Measurements from ENCODE around the gene GLP1R.

The GLP1R gene

DNA sequence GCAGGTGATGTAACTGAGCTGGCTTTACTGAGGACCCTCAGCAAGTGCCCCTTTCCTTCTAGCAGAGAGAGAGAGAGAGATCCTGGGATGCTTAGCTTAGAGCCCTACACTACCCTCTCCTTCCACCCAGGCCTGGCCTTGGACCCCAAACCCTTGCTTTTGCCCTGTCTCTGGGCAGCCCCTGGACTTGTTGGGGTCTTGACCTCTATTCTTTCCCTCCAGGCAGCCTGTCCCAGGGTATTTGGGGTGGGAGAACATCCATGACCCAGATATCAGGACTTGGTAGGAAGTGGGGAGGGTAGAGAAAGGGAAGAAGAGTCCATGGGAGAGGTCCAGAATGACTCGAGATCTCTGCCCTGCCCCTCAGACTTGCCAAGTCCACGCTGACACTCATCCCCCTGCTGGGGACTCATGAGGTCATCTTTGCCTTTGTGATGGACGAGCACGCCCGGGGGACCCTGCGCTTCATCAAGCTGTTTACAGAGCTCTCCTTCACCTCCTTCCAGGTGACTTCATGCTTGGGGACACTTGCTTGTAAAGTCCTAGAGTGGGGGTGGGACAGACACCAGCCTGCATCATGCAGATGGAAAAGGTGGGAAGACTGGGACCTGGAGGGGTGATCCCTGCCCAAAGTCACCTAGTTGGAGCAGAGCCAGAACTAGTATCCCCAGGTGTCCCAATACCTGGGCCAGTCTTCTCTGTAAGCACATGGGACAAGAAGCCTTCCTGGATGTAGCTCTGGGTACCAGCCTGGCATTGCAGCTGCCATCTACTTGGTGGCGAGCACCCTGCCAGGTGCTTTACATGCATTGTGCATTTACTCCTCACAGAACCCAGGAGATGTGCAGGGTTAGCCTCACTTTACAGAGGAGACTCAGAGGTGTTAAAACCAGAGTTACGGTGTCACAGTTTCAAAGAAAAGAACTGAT, 30.9 kb downstream of the GLP1R start:
- H3K9ac ChIP-seq (ENCODE audit: low read depth, low read length), result no peak overlapping the region
- H3K36me3 ChIP-seq (ENCODE audit: control insufficient read depth, insufficient read depth, low read length), result no peaks in the 10 kb centered on the region
- no peak overlapping the region for H3K27ac ChIP-seq (ENCODE audit: low read depth, low read length)
- no peak overlapping the region for H3K4me3 ChIP-seq (ENCODE audit: low read depth, low read length)
- H3K4me1 ChIP-seq (ENCODE audit: control insufficient read depth, insufficient read depth, low read length), result peaks cover 7% of the 10 kb centered on the region
- H3K9me3 ChIP-seq (ENCODE audit: control insufficient read depth, insufficient read depth, low read length), result no peaks in the 10 kb centered on the region
- no peaks in the 10 kb centered on the region for H3K27me3 ChIP-seq (ENCODE audit: control insufficient read depth, insufficient read depth, low read length)

DNA sequence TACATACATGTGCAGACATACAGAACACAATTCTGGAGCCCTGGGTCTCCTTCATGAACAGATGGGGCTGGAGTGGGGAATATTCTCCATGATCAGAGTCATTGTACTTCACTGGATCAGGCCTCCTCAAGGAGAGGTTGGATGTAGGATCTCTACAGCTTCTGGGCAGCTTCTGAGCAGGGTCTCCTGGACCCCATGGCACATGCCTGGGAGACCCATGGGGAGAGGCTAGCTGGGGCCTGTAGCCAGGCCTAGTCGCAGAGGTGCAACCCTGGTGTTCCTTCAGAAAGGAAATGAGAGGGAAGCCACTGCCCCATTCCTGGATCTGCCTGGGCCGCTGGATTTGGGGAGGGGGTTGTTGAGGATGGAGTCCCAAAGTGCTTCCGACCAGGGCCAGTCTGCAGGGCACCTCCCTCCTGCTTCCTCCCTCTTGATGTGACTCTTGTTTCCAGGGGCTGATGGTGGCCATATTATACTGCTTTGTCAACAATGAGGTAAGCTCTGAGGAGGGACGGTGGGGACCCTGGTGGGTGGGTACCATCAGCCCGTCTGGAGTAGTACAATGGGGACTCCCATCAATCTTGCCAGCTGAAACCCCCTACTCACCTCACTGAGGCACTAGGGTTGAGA, 31.8 kb downstream of the GLP1R start:
- no peaks in the 10 kb centered on the region for H3K9me3 ChIP-seq (ENCODE audit: control insufficient read depth, insufficient read depth, low read length)
- H3K9ac ChIP-seq (ENCODE audit: low read depth, low read length), result no peak overlapping the region
- no peaks in the 10 kb centered on the region for H3K36me3 ChIP-seq (ENCODE audit: control insufficient read depth, insufficient read depth, low read length)
- H3K27ac ChIP-seq (ENCODE audit: low read depth, low read length), result no peak overlapping the region
- H3K4me1 ChIP-seq (ENCODE audit: control insufficient read depth, insufficient read depth, low read length), result peaks cover 11% of the 10 kb centered on the region
- no peak overlapping the region for H3K4me3 ChIP-seq (ENCODE audit: low read depth, low read length)
- no peaks in the 10 kb centered on the region for H3K27me3 ChIP-seq (ENCODE audit: control insufficient read depth, insufficient read depth, low read length)

DNA sequence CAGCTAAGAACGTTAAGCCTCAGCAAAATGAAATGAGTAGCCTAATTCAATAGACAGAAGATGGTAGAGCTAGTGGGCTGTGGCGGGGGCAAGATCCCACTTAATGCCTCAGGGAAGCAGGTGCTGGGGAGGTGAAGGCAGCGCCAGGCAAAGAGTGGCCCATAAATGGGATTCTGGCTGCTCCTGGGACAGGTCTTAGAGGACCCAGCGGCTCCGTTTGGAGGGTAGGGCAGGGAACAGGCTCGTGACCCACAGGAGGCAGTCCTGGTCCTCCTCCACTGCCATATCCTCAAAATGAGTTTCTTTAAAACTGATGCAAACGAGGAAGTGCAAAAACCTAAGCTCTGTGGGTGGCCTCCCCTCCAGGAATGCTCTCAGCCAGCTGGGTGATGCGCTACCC, 33.7 kb downstream of the GLP1R start:
- Histone ChIP-seq H3K36me3 (ENCODE audit: control insufficient read depth, insufficient read depth, low read length) (no peaks in the 10 kb centered on the region), H3K27ac (ENCODE audit: low read depth, low read length) (no peak overlapping the region), H3K27me3 (ENCODE audit: control insufficient read depth, insufficient read depth, low read length) (no peaks in the 10 kb centered on the region), H3K9ac (ENCODE audit: low read depth, low read length) (no peak overlapping the region), H3K4me3 (ENCODE audit: low read depth, low read length) (no peak overlapping the region), H3K4me1 (ENCODE audit: control insufficient read depth, insufficient read depth, low read length) (peaks cover 13% of the 10 kb centered on the region), H3K9me3 (ENCODE audit: control insufficient read depth, insufficient read depth, low read length) (no peaks in the 10 kb centered on the region)

DNA sequence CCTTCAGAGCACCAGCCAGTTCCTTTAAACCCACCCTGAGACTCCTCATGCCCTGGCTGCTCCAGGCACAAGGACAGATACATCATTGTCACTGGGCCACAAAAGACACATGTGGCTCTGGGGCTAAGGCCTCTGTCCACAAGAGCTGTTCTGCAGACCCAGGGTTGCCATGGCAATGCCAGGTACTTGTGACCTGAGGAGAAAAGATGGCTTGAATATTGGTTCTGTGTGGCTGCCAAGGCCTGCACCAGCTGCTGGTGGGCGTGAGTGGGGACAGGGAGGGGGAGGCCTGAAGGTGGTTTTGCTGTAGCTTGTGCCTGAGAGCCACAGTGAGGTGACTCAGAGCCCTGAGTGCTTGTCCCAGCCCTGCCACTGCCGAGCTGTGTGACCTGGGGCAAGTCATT, 34.7 kb downstream of the GLP1R start:
- Histone ChIP-seq H3K4me1 (ENCODE audit: control insufficient read depth, insufficient read depth, low read length) (peaks cover 18% of the 10 kb centered on the region), H3K27ac (ENCODE audit: low read depth, low read length) (no peak overlapping the region), H3K4me3 (ENCODE audit: low read depth, low read length) (no peak overlapping the region), H3K36me3 (ENCODE audit: control insufficient read depth, insufficient read depth, low read length) (no peaks in the 10 kb centered on the region), H3K9ac (ENCODE audit: low read depth, low read length) (no peak overlapping the region), H3K27me3 (ENCODE audit: control insufficient read depth, insufficient read depth, low read length) (no peaks in the 10 kb centered on the region), H3K9me3 (ENCODE audit: control insufficient read depth, insufficient read depth, low read length) (no peaks in the 10 kb centered on the region)

DNA sequence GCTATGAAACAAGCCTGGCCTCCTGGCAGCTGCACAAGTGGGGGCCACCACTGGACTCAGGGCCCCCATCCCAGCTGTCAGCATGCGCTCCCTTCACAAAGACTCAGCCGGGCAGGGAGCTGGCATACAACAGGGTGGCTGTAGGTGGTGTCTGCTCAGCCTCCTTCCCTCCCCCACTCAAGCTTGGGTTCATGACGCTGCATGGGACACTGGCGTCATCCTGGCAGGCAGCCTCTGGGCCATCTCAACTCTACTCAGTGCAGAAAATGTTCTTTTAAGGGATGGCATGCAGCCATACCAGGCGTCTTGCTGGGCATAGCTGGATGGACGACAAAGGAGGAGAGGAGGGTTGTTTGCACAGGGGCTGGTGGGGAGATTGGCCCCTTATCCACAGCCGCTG, 35.9 kb downstream of the GLP1R start:
- Histone ChIP-seq H3K4me1 (ENCODE audit: control insufficient read depth, insufficient read depth, low read length) (peaks cover 30% of the 10 kb centered on the region), H3K27me3 (ENCODE audit: control insufficient read depth, insufficient read depth, low read length) (no peaks in the 10 kb centered on the region), H3K4me3 (ENCODE audit: low read depth, low read length) (no peak overlapping the region), H3K36me3 (ENCODE audit: control insufficient read depth, insufficient read depth, low read length) (no peaks in the 10 kb centered on the region), H3K9ac (ENCODE audit: low read depth, low read length) (no peak overlapping the region), H3K27ac (ENCODE audit: low read depth, low read length) (no peak overlapping the region), H3K9me3 (ENCODE audit: control insufficient read depth, insufficient read depth, low read length) (no peaks in the 10 kb centered on the region)

GRCh38 chr6:39085129-39085797, 36.7 kb downstream of the GLP1R start:
- H3K27me3 ChIP-seq (ENCODE audit: control insufficient read depth, insufficient read depth, low read length), result no peaks in the 10 kb centered on the region

GRCh38 chr6:39086294-39086693, 37.7 kb downstream of the GLP1R start:
- H3K9ac ChIP-seq (ENCODE audit: low read depth, low read length), result no peak overlapping the region
- H3K4me3 ChIP-seq (ENCODE audit: low read depth, low read length), result no peak overlapping the region
- no peaks in the 10 kb centered on the region for H3K27me3 ChIP-seq (ENCODE audit: control insufficient read depth, insufficient read depth, low read length)
- H3K36me3 ChIP-seq (ENCODE audit: control insufficient read depth, insufficient read depth, low read length), result no peaks in the 10 kb centered on the region
- H3K4me1 ChIP-seq (ENCODE audit: control insufficient read depth, insufficient read depth, low read length), result peaks cover 41% of the 10 kb centered on the region
- H3K27ac ChIP-seq (ENCODE audit: low read depth, low read length), result no peak overlapping the region
- no peaks in the 10 kb centered on the region for H3K9me3 ChIP-seq (ENCODE audit: control insufficient read depth, insufficient read depth, low read length)

More at GRCh38 chr6:39085129-39085797, 36.7 kb downstream of the GLP1R start:
- no peak overlapping the region for H3K27ac ChIP-seq (ENCODE audit: low read depth, low read length)
- H3K4me1 ChIP-seq (ENCODE audit: control insufficient read depth, insufficient read depth, low read length), result peaks cover 31% of the 10 kb centered on the region
- no peaks in the 10 kb centered on the region for H3K36me3 ChIP-seq (ENCODE audit: control insufficient read depth, insufficient read depth, low read length)
- H3K4me3 ChIP-seq (ENCODE audit: low read depth, low read length), result no peak overlapping the region
- H3K9me3 ChIP-seq (ENCODE audit: control insufficient read depth, insufficient read depth, low read length), result no peaks in the 10 kb centered on the region
- H3K9ac ChIP-seq (ENCODE audit: low read depth, low read length), result no peak overlapping the region

DNA sequence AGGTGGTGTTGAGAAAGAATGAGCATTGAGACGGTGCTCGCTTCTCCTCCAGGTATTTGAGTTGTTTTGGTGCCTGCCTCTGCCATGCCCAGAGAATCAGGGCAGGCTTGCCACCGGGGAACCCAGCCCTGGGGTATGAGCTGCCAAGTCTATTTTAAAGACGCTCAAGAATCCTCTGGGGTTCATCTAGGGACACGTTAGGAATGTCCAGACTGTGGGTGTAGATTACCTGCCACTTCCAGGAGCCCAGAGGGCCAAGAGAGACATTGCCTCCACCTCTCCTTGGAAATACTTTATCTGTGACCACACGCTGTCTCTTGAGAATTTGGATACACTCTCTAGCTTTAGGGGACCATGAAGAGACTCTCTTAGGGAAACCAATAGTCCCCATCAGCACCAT, 38.1 kb downstream of the GLP1R start:
- Histone ChIP-seq H3K36me3 (ENCODE audit: control insufficient read depth, insufficient read depth, low read length) (no peaks in the 10 kb centered on the region), H3K9me3 (ENCODE audit: control insufficient read depth, insufficient read depth, low read length) (no peaks in the 10 kb centered on the region), H3K4me3 (ENCODE audit: low read depth, low read length) (no peak overlapping the region), H3K27ac (ENCODE audit: low read depth, low read length) (no peak overlapping the region), H3K27me3 (ENCODE audit: control insufficient read depth, insufficient read depth, low read length) (no peaks in the 10 kb centered on the region), H3K9ac (ENCODE audit: low read depth, low read length) (no peak overlapping the region), H3K4me1 (ENCODE audit: control insufficient read depth, insufficient read depth, low read length) (peaks cover 46% of the 10 kb centered on the region)

GRCh38 chr6:39087197-39087596, 38.6 kb downstream of the GLP1R start:
- H3K27me3 ChIP-seq (ENCODE audit: control insufficient read depth, insufficient read depth, low read length), result no peaks in the 10 kb centered on the region
- H3K9me3 ChIP-seq (ENCODE audit: control insufficient read depth, insufficient read depth, low read length), result no peaks in the 10 kb centered on the region
- H3K4me1 ChIP-seq (ENCODE audit: control insufficient read depth, insufficient read depth, low read length), result peaks cover 48% of the 10 kb centered on the region
- no peaks in the 10 kb centered on the region for H3K36me3 ChIP-seq (ENCODE audit: control insufficient read depth, insufficient read depth, low read length)
- no peak overlapping the region for H3K27ac ChIP-seq (ENCODE audit: low read depth, low read length)
- H3K9ac ChIP-seq (ENCODE audit: low read depth, low read length), result no peak overlapping the region
- H3K4me3 ChIP-seq (ENCODE audit: low read depth, low read length), result no peak overlapping the region

- H3K36me3 ChIP-seq (ENCODE audit: control insufficient read depth, insufficient read depth, low read length), result no peaks in the 10 kb centered on the region
- H3K27me3 ChIP-seq (ENCODE audit: control insufficient read depth, insufficient read depth, low read length), result no peaks in the 10 kb centered on the region
- H3K4me1 ChIP-seq (ENCODE audit: control insufficient read depth, insufficient read depth, low read length), result peaks cover 46% of the 10 kb centered on the region
- H3K27ac ChIP-seq (ENCODE audit: low read depth, low read length), result peak overlapping the region; percentile 67
- no peak overlapping the region for H3K4me3 ChIP-seq (ENCODE audit: low read depth, low read length)
- H3K9me3 ChIP-seq (ENCODE audit: control insufficient read depth, insufficient read depth, low read length), result no peaks in the 10 kb centered on the region
- H3K9ac ChIP-seq (ENCODE audit: low read depth, low read length), result no peak overlapping the region
Observed at GRCh38 chr6:39088331-39088730, 39.8 kb downstream of the GLP1R start.

- no peaks in the 10 kb centered on the region for H3K27me3 ChIP-seq (ENCODE audit: control insufficient read depth, insufficient read depth, low read length)
- no peak overlapping the region for H3K9ac ChIP-seq (ENCODE audit: low read depth, low read length)
- H3K4me1 ChIP-seq (ENCODE audit: control insufficient read depth, insufficient read depth, low read length), result peaks cover 45% of the 10 kb centered on the region
- no peaks in the 10 kb centered on the region for H3K36me3 ChIP-seq (ENCODE audit: control insufficient read depth, insufficient read depth, low read length)
- no peak overlapping the region for H3K27ac ChIP-seq (ENCODE audit: low read depth, low read length)
- H3K4me3 ChIP-seq (ENCODE audit: low read depth, low read length), result no peak overlapping the region
- no peaks in the 10 kb centered on the region for H3K9me3 ChIP-seq (ENCODE audit: control insufficient read depth, insufficient read depth, low read length)
Observed at GRCh38 chr6:39090036-39090435, 41.5 kb downstream of the GLP1R start.
